CD4-positive, alpha-beta T cell (primary cell): ENCODE data around the gene KNTC1. TPM values are rescaled to one million over a fixed set of nuclear protein-coding genes. Genes with fewer than 3 reads are reported as not detected.

Experiments
- ATAC-seq: fragments of 200-7000 bp; cut with Tn5 transposase; one replicate; pipeline ENCODE4 v1.10.0; 2022; ENCODE audit warnings: mild to moderate bottlenecking; ENCODE audit not compliant: poor library complexity
- CTCF ChIA-PET: fragments of 350-600 bp; sonication (Branson Sonifier 250); formaldehyde crosslinking; loops from one replicate; lab custom pipeline; 2021; ENCODE audit warnings: antibody characterized with exemption, inconsistent platforms; lab: Charles Lee
- POLR2A ChIA-PET: fragments of 350-600 bp; sonication (Branson Sonifier 250); formaldehyde crosslinking; loops from one replicate; lab custom pipeline; 2021; ENCODE audit warnings: antibody characterized with exemption, inconsistent platforms; lab: Charles Lee
- DNase-seq, 14 experiments: peaks; one replicate each; pipeline ENCODE4 v3.0.0-alpha.2; 2013 to 2020; ENCODE audit warnings: mixed read lengths in 2 of 14
- H3K27ac ChIP-seq, 2 donors: one replicate each; pipeline versions ENCODE4 v1.5.1 to v1.7.0; 2013; ENCODE audit warnings: low read length in 2 of 2, low read depth in 1 of 2, mild to moderate bottlenecking in 1 of 2
- H3K27me3 ChIP-seq, 2 experiments: 1 replicate in 1 of 2; 2 replicates in 1 of 2; pipeline versions ENCODE4 v1.6.1 to v1.7.0; 2013; ENCODE audit warnings: low read length in 2 of 2, control low read depth in 1 of 2, mild to moderate bottlenecking in 1 of 2, moderate library complexity in 1 of 2; ENCODE audit not compliant: insufficient read depth in 2 of 2, control insufficient read depth in 1 of 2
- H3K36me3 ChIP-seq: one replicate; pipeline ENCODE4 v1.6.1; 2013; ENCODE audit warnings: low read length, control low read depth; ENCODE audit not compliant: insufficient read depth
- H3K4me1 ChIP-seq: one replicate; pipeline ENCODE4 v1.6.1; 2013; ENCODE audit warnings: low read length, control low read depth; ENCODE audit not compliant: insufficient read depth
- H3K4me3 ChIP-seq: one replicate; pipeline ENCODE4 v1.5.1; 2013; ENCODE audit warnings: mild to moderate bottlenecking, low read length, moderate library complexity
- H3K9me3 ChIP-seq, 2 experiments: 1 replicate in 1 of 2; 2 replicates in 1 of 2; pipeline versions ENCODE4 v1.6.1 to v1.7.0; 2013; ENCODE audit warnings: low read length in 2 of 2, mild to moderate bottlenecking in 2 of 2, control low read depth in 1 of 2, moderate library complexity in 1 of 2; ENCODE audit not compliant: control insufficient read depth in 1 of 2, insufficient read depth in 1 of 2
- H3K27ac Mint-ChIP-seq: one replicate; pipeline ENCODE4 v1.8.0; 2020; ENCODE audit warnings: mixed read lengths
- H3K27me3 Mint-ChIP-seq: one replicate; pipeline ENCODE4 v1.8.0; 2021; ENCODE audit warnings: mixed read lengths
- H3K36me3 Mint-ChIP-seq: one replicate; pipeline ENCODE4 v1.8.0; 2021; ENCODE audit warnings: low read depth, mixed read lengths
- H3K4me1 Mint-ChIP-seq: one replicate; pipeline ENCODE4 v1.8.0; 2021; ENCODE audit warnings: low read depth, mixed read lengths
- H3K4me3 Mint-ChIP-seq: one replicate; pipeline ENCODE4 v1.8.0; 2020; ENCODE audit warnings: mild to moderate bottlenecking, mixed read lengths
- H3K9me3 Mint-ChIP-seq: one replicate; pipeline ENCODE4 v1.8.0; 2020; ENCODE audit warnings: mixed read lengths
- CTCF ChIP-seq: fragments of 200-600 bp; IDR thresholded peaks from one replicate; pipeline ENCODE4 v1.8.0; 2022; ENCODE audit warnings: antibody characterized with exemption, mild to moderate bottlenecking
- intact Hi-C, 2 experiments: fragments of 100-400 bp; cut with DNase I in 1 of 2; cut with micrococcal nuclease in 1 of 2; formaldehyde crosslinking; loops; one replicate each; pipeline versions ENCODE4 v1.15.1 to v1.9.0; 2023 to 2025; cut with DNase I, micrococcal nuclease
- total RNA-seq, 174 experiments: library from RNA in 2 of 174; stranded (reverse) in 2 of 174; gene quantifications; one replicate each; pipeline ENCODE4 v1.2.3 and lab custom pipeline; 2021 to 2026

The KNTC1 gene
- total RNA-seq, 2 experiments from 2014 or later, result 23.3 to 23.8 TPM

GRCh38 chr12:122665759-122666158, 138.7 kb downstream of the KNTC1 start:
- H3K27me3 Mint-ChIP-seq, result no peaks in the 10 kb centered on the region
- Histone ChIP-seq H3K27ac (no peak overlapping the region), H3K36me3 (no peaks in the 10 kb centered on the region), H3K27me3 (no peaks in the 10 kb centered on the region), H3K4me1 (no peaks in the 10 kb centered on the region), H3K9me3 (no peaks in the 10 kb centered on the region), H3K4me3 (no peak overlapping the region)
- DNase-seq (no peak), ATAC-seq (no peak)
- POLR2A ChIA-PET, result no interaction called here
- H3K36me3 Mint-ChIP-seq, result no peaks in the 10 kb centered on the region
- no peaks in the 10 kb centered on the region for H3K4me1 Mint-ChIP-seq
- CTCF ChIA-PET, result interaction anchor here (0.6 kb wide), 1 partner anchor 1943 kb away, joined by 3 read pairs; no protein-coding TSS in a partner anchor
- no peaks in the 10 kb centered on the region for H3K9me3 Mint-ChIP-seq
- intact Hi-C loops, result no loop called here
- TF ChIP-seq CTCF, result no peak
- H3K27ac Mint-ChIP-seq, result no peak overlapping the region
- H3K4me3 Mint-ChIP-seq, result no peak overlapping the region

GRCh38 chr12:122668268-122668667, 141.2 kb downstream of the KNTC1 start:
- Mint-ChIP-seq H3K27ac (no peak overlapping the region), H3K27me3 (no peaks in the 10 kb centered on the region), H3K9me3 (no peaks in the 10 kb centered on the region), H3K4me3 (no peak overlapping the region), H3K36me3 (no peaks in the 10 kb centered on the region), H3K4me1 (no peaks in the 10 kb centered on the region)
- H3K4me3 ChIP-seq, result no peak overlapping the region
- ATAC-seq (no peak), DNase-seq (no peak)
- no peaks in the 10 kb centered on the region for H3K9me3 ChIP-seq
- CTCF ChIA-PET, result interaction anchor here (0.6 to 0.8 kb wide), 2 partner anchors 126 to 933 kb away, joined by 3 to 6 read pairs; no protein-coding TSS in a partner anchor
- H3K4me1 ChIP-seq, result no peaks in the 10 kb centered on the region
- intact Hi-C loops, result no loop called here
- POLR2A ChIA-PET, result no interaction called here
- H3K36me3 ChIP-seq, result no peaks in the 10 kb centered on the region
- no peaks in the 10 kb centered on the region for H3K27me3 ChIP-seq
- no peak for TF ChIP-seq CTCF
- H3K27ac ChIP-seq, result no peak overlapping the region

GRCh38 chr12:122669397-122670070, 142.5 kb downstream of the KNTC1 start:
- ATAC-seq (no peak), DNase-seq (no peak)
- ChIA-PET POLR2A (no interaction called here), CTCF (no interaction called here)
- Mint-ChIP-seq H3K36me3 (no peaks in the 10 kb centered on the region), H3K27ac (no peak overlapping the region), H3K4me1 (no peaks in the 10 kb centered on the region), H3K4me3 (no peak overlapping the region), H3K9me3 (no peaks in the 10 kb centered on the region), H3K27me3 (no peaks in the 10 kb centered on the region)
- H3K27ac ChIP-seq, result no peak overlapping the region
- H3K4me3 ChIP-seq, result no peak overlapping the region
- no peaks in the 10 kb centered on the region for H3K4me1 ChIP-seq
- no peaks in the 10 kb centered on the region for H3K36me3 ChIP-seq
- no peaks in the 10 kb centered on the region for H3K27me3 ChIP-seq
- no peak for TF ChIP-seq CTCF
- no peaks in the 10 kb centered on the region for H3K9me3 ChIP-seq
- intact Hi-C loops, result no loop called here
